Right atrium auricular region (tissue), 2 donors: ENCODE results near the gene RSPO3. TPM values are rescaled to one million over a fixed set of nuclear protein-coding genes. Genes with fewer than 3 reads are reported as not detected.

Source experiments
- DNase-seq: peaks from one replicate; pipeline ENCODE4 v3.0.0-alpha.2; 2019; ENCODE audit warnings: low spot score
- H3K27ac ChIP-seq, 2 donors: fragments of 200-600 bp; sonication (generic); 1 replicate in 1 of 2; 2 replicates in 1 of 2; pipeline ENCODE4 v1.5.1; 2016 to 2019
- H3K27me3 ChIP-seq, 2 donors: fragments of 200-600 bp; sonication (generic); one replicate each; pipeline versions ENCODE4 v1.5.1 to v1.6.0; 2017 to 2019
- H3K36me3 ChIP-seq: fragments of 200-600 bp; sonication (generic); one replicate; pipeline ENCODE4 v1.5.1; 2016
- H3K4me1 ChIP-seq, 2 donors: fragments of 200-600 bp; sonication (generic); one replicate each; pipeline versions ENCODE4 v1.5.1 to v1.6.0; 2017 to 2019
- H3K4me3 ChIP-seq, 2 donors: fragments of 200-600 bp; sonication (generic); 1 replicate in 1 of 2; 2 replicates in 1 of 2; pipeline ENCODE4 v1.5.1; 2017 to 2019; ENCODE audit warnings: mild to moderate bottlenecking in 1 of 2, moderate library complexity in 1 of 2
- H3K9me3 ChIP-seq, 2 donors: fragments of 200-600 bp; sonication (generic); one replicate each; pipeline ENCODE4 v1.5.1; 2019
- total RNA-seq, 2 donors: library from RNA; depleted of rRNA; stranded (reverse); fragments of >200 nt; gene quantifications; one replicate each; pipeline ENCODE4 v1.1.0, GENCODE V29; 2016
- TF ChIP-seq, protein P1 (sequence below), 2 donors: fragments of 200-600 bp; sonication (generic); IDR thresholded peaks; one replicate each; pipeline ENCODE4 v1.5.1; 2019; ENCODE audit warnings: antibody characterized with exemption in 2 of 2

Gene RSPO3
- total RNA-seq, 2 donors from 2014 or later: 0.75 TPM; not detected in 1

DNA sequence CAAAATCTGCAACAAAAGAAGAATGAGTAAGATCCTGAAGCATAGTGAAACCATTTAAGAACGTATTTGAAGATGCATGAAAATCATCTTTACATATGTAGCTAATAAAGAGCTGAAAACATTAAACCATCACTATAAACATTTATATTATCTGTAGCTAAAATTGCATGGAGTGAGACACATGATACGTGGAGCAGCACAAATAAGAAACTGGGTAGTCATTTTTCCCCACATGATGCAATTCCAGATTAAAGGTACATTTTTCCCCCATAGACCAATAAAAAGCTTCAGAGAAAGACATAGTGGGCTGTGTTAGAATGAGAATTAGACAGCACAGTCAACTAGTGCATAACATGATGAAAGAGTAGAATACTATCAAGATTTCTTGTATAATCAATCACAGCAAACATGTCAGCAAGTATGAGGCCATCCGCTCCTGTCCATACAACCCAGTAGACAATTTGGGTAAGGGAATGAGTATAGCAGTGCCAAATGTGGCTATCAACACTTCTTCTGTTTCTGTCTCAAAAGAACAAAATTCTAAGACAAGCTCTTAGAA lies 67.0 kb downstream of the RSPO3 start:
- DNase-seq: no peak
- no peak overlapping the region for H3K27ac ChIP-seq

DNA sequence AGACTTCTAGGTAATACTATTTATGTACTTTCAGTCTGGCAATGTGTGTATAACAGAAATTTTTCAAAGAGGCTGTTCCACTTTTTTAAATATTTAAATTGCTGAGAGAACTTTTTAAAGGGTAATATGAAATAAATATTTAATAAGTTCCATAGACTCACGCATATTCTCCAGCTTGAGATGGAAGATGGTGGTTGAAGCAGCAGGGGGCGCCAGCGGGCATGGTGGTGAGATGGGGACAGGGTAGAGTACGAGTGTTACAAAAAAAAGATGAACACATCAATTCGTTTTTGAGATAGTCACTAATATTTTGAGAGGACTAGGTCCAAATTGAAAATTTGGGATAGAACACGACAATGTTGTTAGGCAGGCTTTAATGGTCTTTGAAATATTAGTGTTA lies 68.4 kb downstream of the RSPO3 start:
- no peaks in the 10 kb centered on the region for H3K9me3 ChIP-seq
- TF ChIP-seq, protein P1, sequence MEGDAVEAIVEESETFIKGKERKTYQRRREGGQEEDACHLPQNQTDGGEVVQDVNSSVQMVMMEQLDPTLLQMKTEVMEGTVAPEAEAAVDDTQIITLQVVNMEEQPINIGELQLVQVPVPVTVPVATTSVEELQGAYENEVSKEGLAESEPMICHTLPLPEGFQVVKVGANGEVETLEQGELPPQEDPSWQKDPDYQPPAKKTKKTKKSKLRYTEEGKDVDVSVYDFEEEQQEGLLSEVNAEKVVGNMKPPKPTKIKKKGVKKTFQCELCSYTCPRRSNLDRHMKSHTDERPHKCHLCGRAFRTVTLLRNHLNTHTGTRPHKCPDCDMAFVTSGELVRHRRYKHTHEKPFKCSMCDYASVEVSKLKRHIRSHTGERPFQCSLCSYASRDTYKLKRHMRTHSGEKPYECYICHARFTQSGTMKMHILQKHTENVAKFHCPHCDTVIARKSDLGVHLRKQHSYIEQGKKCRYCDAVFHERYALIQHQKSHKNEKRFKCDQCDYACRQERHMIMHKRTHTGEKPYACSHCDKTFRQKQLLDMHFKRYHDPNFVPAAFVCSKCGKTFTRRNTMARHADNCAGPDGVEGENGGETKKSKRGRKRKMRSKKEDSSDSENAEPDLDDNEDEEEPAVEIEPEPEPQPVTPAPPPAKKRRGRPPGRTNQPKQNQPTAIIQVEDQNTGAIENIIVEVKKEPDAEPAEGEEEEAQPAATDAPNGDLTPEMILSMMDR (IDR thresholded peaks at IDR 0.05): peak in 1 of 2 donors; percentile 51
- H3K4me1 ChIP-seq: no peaks in the 10 kb centered on the region
- H3K4me3 ChIP-seq: no peak overlapping the region
- DNase-seq: peak; percentile 80
- no peaks in the 10 kb centered on the region for H3K27me3 ChIP-seq
- no peak overlapping the region for H3K27ac ChIP-seq
- no peaks in the 10 kb centered on the region for H3K36me3 ChIP-seq

More for the DNA sequence above, 67.0 kb downstream of the RSPO3 start:
- no peaks in the 10 kb centered on the region for H3K27me3 ChIP-seq
- H3K9me3 ChIP-seq: no peaks in the 10 kb centered on the region
- H3K4me1 ChIP-seq: no peaks in the 10 kb centered on the region
- no peaks in the 10 kb centered on the region for H3K36me3 ChIP-seq
- H3K4me3 ChIP-seq: no peak overlapping the region
- TF ChIP-seq, protein P1 (IDR thresholded peaks at IDR 0.05): no peak

DNA sequence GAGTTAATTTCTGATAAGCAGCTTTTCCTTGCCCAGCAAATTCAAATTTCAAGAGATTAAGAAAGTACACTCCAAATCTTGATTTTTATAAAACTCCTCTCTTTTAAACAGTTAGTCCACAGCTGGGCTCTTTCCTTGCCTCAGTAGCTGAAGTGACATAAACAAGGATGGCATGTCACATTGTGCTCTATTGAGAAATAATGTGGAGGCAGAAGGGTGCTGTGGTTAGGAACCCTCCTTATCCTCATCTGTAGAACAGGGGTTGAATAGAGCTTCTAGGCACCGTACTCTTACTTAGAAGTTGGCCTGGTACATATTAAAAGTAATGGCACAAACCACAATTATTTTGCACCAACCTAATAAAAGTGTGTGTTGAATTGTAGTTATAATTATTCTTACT lies 70.3 kb downstream of the RSPO3 start:
- H3K4me3 ChIP-seq: no peak overlapping the region
- H3K27me3 ChIP-seq: no peaks in the 10 kb centered on the region
- TF ChIP-seq, protein P1 (IDR thresholded peaks at IDR 0.05): no peak
- H3K27ac ChIP-seq: no peak overlapping the region
- no peaks in the 10 kb centered on the region for H3K4me1 ChIP-seq
- H3K9me3 ChIP-seq: no peaks in the 10 kb centered on the region
- no peak for DNase-seq
- H3K36me3 ChIP-seq: no peaks in the 10 kb centered on the region

DNA sequence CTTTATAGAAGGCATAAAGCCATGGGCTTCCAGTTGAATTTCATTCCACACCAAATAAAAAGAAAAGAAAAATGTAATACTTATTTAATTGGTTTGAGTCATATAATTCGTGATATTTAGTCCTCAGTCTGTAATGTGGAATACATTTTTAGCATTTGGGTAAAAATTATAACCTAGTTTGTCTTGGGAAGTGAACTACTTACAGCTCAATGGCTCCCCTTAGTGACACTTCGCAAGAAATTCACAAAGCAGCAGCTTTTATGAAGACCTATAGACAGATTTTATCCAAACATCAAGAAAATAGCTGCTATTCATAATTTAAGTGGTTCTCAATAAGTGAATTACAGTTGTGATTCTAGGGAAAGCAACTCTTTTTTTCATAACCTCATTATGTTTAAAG lies 72.1 kb downstream of the RSPO3 start:
- Histone ChIP-seq H3K9me3 (no peaks in the 10 kb centered on the region), H3K27ac (no peak overlapping the region), H3K4me1 (no peaks in the 10 kb centered on the region), H3K27me3 (no peaks in the 10 kb centered on the region), H3K4me3 (no peak overlapping the region), H3K36me3 (no peaks in the 10 kb centered on the region)
- DNase-seq: no peak
- TF ChIP-seq, protein P1 (IDR thresholded peaks at IDR 0.05): peak in 1 of 2 donors; percentile 60

DNA sequence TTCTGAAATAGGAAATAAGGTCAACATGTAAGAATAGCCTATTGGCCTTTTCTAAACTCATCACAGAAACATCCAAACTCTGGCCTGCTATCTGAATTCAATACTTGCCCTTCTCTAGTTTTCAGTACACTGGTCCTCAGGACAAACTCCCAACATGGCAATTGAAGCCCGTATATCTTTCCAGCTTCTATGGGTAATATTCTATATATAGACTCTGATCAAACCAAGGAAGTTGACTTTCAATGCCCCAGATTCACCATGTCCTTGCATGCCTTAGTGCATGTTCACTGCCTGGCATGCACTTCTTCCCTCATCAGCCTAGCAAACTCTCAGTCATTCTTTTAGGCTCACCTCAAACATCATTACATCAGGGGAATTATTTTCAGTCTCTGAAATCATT lies 73.2 kb downstream of the RSPO3 start:
- TF ChIP-seq, protein P1 (IDR thresholded peaks at IDR 0.05): no peak
- no peak overlapping the region for H3K4me3 ChIP-seq
- no peaks in the 10 kb centered on the region for H3K27me3 ChIP-seq
- no peaks in the 10 kb centered on the region for H3K4me1 ChIP-seq
- no peaks in the 10 kb centered on the region for H3K9me3 ChIP-seq
- DNase-seq: no peak
- H3K36me3 ChIP-seq: no peaks in the 10 kb centered on the region
- H3K27ac ChIP-seq: peak overlapping the region in 1 of 2 donors; percentile 47
